ENCODE data around the gene KHDRBS2. TPM values are rescaled to one million over a fixed set of nuclear protein-coding genes. Genes with fewer than 3 reads are reported as not detected.

Gene KHDRBS2
- total RNA-seq, 4 donors from 2014 or later: 5.2 to 19.2 (median 16.6) TPM

- DNase-seq: no peak
- H3K27ac ChIP-seq: no peak overlapping the region
- no peaks in the 10 kb centered on the region for H3K9me3 ChIP-seq
- intact Hi-C loops (cut with DNase I): no loop called here
- 86 to 89% methylated on average over 1 of the region's 1 CpG for WGBS, 2 donors
- H3K4me1 ChIP-seq: no peaks in the 10 kb centered on the region
- no peak for TF ChIP-seq POLR2A (IDR thresholded peaks at IDR 0.05)
- TF ChIP-seq CTCF (IDR thresholded peaks at IDR 0.05): no peak
- H3K27me3 ChIP-seq: no peaks in the 10 kb centered on the region
- no peaks in the 10 kb centered on the region for H3K36me3 ChIP-seq
- no peak overlapping the region for H3K4me3 ChIP-seq (replicated peaks in 1 of 3)
Observed at GRCh38 chr6:62039605-62040004, 246.4 kb downstream of the KHDRBS2 start.

- no peaks in the 10 kb centered on the region for H3K4me1 ChIP-seq
- WGBS, 2 donors: 66 to 70% methylated on average over 2 of the region's 2 CpGs
- no peak overlapping the region for H3K4me3 ChIP-seq (replicated peaks in 1 of 3)
- H3K27me3 ChIP-seq: no peaks in the 10 kb centered on the region
- intact Hi-C loops (cut with DNase I): no loop called here
- H3K27ac ChIP-seq: no peak overlapping the region
- TF ChIP-seq CTCF (IDR thresholded peaks at IDR 0.05): no peak
- no peak for TF ChIP-seq POLR2A (IDR thresholded peaks at IDR 0.05)
- H3K36me3 ChIP-seq: no peaks in the 10 kb centered on the region
- no peaks in the 10 kb centered on the region for H3K9me3 ChIP-seq
- no peak for DNase-seq
Observed at GRCh38 chr6:62037445-62037844, 248.6 kb downstream of the KHDRBS2 start.

DNA sequence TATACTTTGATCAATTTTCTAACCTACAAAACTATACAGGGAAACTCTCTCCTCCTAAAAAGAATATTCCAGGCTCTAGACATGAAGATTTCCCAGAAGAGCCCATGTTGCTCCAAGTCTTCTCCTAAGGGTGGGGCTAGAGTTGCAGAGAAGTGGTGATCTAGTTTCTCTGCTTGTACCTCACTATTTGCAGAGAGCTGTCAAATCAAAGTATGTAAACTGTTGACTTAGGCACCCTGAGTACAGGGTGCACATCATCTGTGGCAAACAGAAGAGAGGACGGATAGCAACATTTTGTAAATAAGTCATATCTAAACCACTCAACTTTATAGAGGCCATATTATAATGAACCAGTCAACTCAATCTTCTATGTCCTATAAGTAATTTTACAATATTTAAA lies 250.1 kb downstream of the KHDRBS2 start:
- H3K9me3 ChIP-seq: no peaks in the 10 kb centered on the region
- no peaks in the 10 kb centered on the region for H3K36me3 ChIP-seq
- no peak for DNase-seq
- TF ChIP-seq POLR2A (IDR thresholded peaks at IDR 0.05) (no peak), CTCF (IDR thresholded peaks at IDR 0.05) (no peak)
- H3K27ac ChIP-seq: no peak overlapping the region
- H3K27me3 ChIP-seq: no peaks in the 10 kb centered on the region
- intact Hi-C loops (cut with DNase I): no loop called here
- 90 to 100% methylated on average over 1 of the region's 1 CpG for WGBS, 2 donors
- no peaks in the 10 kb centered on the region for H3K4me1 ChIP-seq
- H3K4me3 ChIP-seq (replicated peaks in 1 of 3): no peak overlapping the region

- Histone ChIP-seq H3K27me3 (no peaks in the 10 kb centered on the region), H3K27ac (no peak overlapping the region), H3K9me3 (no peaks in the 10 kb centered on the region), H3K4me3 (replicated peaks in 1 of 3) (no peak overlapping the region), H3K4me1 (no peaks in the 10 kb centered on the region), H3K36me3 (no peaks in the 10 kb centered on the region)
- TF ChIP-seq CTCF (IDR thresholded peaks at IDR 0.05) (no peak), POLR2A (IDR thresholded peaks at IDR 0.05) (no peak)
- no peak for DNase-seq
- intact Hi-C loops (cut with DNase I): no loop called here
- WGBS, 2 donors: 73 to 77% methylated on average over 6 of the region's 6 CpGs
Observed at GRCh38 chr6:62013719-62014118, 272.3 kb downstream of the KHDRBS2 start.

DNA sequence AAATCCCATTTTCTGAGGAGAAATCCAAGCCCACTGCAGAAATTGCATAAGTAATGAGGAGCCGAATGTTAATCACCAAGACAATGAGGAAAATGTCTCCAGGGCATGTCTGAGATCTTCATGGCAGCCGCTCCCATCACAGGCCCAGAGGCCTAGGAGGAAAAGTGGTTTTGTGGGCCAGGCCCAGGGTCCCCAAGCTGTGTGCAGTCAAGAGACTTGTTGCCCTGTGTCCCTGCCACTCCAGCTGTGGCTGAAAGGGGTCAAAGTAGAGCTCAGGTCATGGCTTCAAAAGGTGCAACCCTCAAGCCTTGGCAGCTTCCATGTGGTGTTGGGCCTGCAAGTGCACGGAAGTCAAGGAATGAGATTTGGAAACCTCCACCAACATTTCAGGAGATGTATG lies 276.6 kb downstream of the KHDRBS2 start:
- no peak for DNase-seq
- intact Hi-C loops (cut with DNase I): no loop called here
- no peak for TF ChIP-seq POLR2A (IDR thresholded peaks at IDR 0.05)
- no peak for TF ChIP-seq CTCF (IDR thresholded peaks at IDR 0.05)
- Histone ChIP-seq H3K4me1 (no peaks in the 10 kb centered on the region), H3K27ac (no peak overlapping the region), H3K36me3 (no peaks in the 10 kb centered on the region), H3K4me3 (replicated peaks in 1 of 3) (no peak overlapping the region), H3K27me3 (no peaks in the 10 kb centered on the region), H3K9me3 (no peaks in the 10 kb centered on the region)
- WGBS, 2 donors: 95% methylated on average over 3 of the region's 3 CpGs

Measured in thyroid gland (tissue), 4 donors.